Measurements from ENCODE around the gene USP6NL. TPM values are rescaled to one million over a fixed set of nuclear protein-coding genes. Genes with fewer than 3 reads are reported as not detected.

USP6NL gene
- total and polyA plus RNA-seq, 7 donors, result 9.2 to 11.4 (median 10.8) TPM

DNA sequence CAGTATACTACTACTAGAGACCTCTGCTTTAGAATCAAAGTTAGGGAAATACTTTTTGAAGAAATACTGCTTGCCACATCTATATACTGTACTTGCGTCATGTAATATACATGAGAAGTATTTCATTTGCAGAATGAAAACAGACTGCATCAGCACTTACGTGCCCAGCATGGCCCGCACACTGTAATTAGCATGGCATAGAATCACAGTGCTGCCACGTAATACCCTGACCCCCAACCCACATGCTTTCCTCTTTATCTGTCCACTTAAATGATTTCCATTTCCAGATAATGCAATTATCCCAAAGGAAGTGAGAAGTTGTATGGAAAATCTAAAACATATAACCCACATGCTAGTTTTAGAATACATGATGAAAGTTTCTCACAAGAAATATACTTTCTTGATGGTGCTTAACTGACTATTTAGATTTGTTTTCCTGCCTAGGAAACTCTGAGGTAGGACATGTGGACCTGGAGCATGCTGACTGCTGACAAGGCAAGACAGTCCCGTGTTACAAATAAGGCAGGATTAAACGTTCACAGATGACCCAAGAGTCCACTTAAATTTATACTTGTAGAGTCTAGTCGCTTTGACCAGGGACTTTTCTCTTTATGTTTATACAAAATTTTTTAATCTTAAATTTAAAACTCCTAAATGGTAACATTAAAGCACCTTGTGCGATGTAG is 12.6 kb downstream of the USP6NL start:
- Histone ChIP-seq H3K4me1 (peaks cover 0 to 5% (median 0%) of the 10 kb centered on the region in 4 donors), H3K27me3 (no peaks in the 10 kb centered on the region)
- TF ChIP-seq, protein P1, sequence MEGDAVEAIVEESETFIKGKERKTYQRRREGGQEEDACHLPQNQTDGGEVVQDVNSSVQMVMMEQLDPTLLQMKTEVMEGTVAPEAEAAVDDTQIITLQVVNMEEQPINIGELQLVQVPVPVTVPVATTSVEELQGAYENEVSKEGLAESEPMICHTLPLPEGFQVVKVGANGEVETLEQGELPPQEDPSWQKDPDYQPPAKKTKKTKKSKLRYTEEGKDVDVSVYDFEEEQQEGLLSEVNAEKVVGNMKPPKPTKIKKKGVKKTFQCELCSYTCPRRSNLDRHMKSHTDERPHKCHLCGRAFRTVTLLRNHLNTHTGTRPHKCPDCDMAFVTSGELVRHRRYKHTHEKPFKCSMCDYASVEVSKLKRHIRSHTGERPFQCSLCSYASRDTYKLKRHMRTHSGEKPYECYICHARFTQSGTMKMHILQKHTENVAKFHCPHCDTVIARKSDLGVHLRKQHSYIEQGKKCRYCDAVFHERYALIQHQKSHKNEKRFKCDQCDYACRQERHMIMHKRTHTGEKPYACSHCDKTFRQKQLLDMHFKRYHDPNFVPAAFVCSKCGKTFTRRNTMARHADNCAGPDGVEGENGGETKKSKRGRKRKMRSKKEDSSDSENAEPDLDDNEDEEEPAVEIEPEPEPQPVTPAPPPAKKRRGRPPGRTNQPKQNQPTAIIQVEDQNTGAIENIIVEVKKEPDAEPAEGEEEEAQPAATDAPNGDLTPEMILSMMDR (IDR thresholded peaks at IDR 0.05), result no peak
- no peak for TF ChIP-seq POLR2A (IDR thresholded peaks at IDR 0.05)
- no peak for TF ChIP-seq EP300 (IDR thresholded peaks at IDR 0.05)
- TF ChIP-seq POLR2AphosphoS5 (IDR thresholded peaks at IDR 0.05), result no peak

DNA sequence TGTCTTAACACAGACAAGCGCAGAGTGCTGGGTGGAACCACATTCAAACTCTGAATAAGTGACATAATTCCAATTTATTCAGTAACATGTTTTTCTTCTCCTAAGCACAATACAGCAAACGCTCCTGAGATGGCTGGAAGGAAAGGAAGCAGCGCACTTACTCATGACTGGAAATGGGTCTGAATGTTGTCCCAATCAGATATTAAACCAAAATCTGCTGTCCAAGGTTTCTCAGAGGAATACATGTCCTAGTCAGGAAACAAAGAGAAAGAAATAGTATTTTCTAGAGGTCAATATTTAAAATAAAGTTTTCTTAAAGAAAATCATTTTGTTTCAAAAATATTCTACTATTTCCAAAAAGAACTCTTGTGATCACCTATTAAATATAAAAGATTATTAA is 14.0 kb downstream of the USP6NL start:
- 94 to 95% methylated on average over 3 of the region's 3 CpGs for WGBS, 2 donors

More for the DNA sequence above, 12.6 kb downstream of the USP6NL start:
- intact Hi-C loops (cut with DNase I), result loop anchor here (5.0 kb wide), 1 partner anchor 52 kb away; no protein-coding TSS in a partner anchor
- 74 to 82% methylated on average over 8 of the region's 8 CpGs for WGBS, 2 donors
- Histone ChIP-seq H3K27ac (no peak overlapping the region), H3K4me3 (no peak overlapping the region), H3K36me3 (no peaks in the 10 kb centered on the region), H3K9me3 (no peaks in the 10 kb centered on the region)
- no peak for DNase-seq

DNA sequence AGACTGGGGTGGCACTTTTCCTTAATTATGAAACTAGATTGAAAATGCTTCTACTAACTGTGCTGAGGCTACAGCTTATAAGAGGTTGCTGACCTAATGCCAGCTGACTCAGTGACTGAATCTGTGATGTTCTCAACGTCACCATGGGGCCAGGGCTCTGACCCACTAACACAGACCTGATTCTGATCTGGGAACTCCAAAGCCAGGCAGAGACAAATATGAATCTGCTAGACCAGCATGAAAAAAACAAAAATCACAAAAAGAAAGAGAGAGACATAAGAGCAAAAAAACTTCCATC is 16.1 kb downstream of the USP6NL start:
- Histone ChIP-seq H3K4me3 (no peak overlapping the region), H3K27ac (no peak overlapping the region), H3K9me3 (no peaks in the 10 kb centered on the region), H3K36me3 (no peaks in the 10 kb centered on the region), H3K4me1 (peaks cover 0 to 5% (median 0%) of the 10 kb centered on the region in 4 donors), H3K27me3 (no peaks in the 10 kb centered on the region)
- WGBS, 2 donors, result 46 to 70% methylated on average over 1 of the region's 1 CpG
- no peak for DNase-seq
- intact Hi-C loops (cut with DNase I), result loop anchor here (5.0 kb wide), 1 partner anchor 48 kb away; no protein-coding TSS in a partner anchor
- TF ChIP-seq POLR2AphosphoS5 (IDR thresholded peaks at IDR 0.05) (no peak), EP300 (IDR thresholded peaks at IDR 0.05) (no peak), POLR2A (IDR thresholded peaks at IDR 0.05) (no peak)
- TF ChIP-seq, protein P1 (IDR thresholded peaks at IDR 0.05), result no peak

More for the DNA sequence above, 14.0 kb downstream of the USP6NL start:
- no peak for DNase-seq
- Histone ChIP-seq H3K27me3 (no peaks in the 10 kb centered on the region), H3K4me1 (peaks cover 0 to 5% (median 0%) of the 10 kb centered on the region in 4 donors), H3K36me3 (no peaks in the 10 kb centered on the region), H3K9me3 (no peaks in the 10 kb centered on the region), H3K4me3 (no peak overlapping the region), H3K27ac (no peak overlapping the region)
- TF ChIP-seq, protein P1 (IDR thresholded peaks at IDR 0.05), result no peak
- TF ChIP-seq EP300 (IDR thresholded peaks at IDR 0.05), result no peak
- intact Hi-C loops (cut with DNase I), result loop anchor here (5.0 kb wide), 1 partner anchor 50 kb away; no protein-coding TSS in a partner anchor

DNA sequence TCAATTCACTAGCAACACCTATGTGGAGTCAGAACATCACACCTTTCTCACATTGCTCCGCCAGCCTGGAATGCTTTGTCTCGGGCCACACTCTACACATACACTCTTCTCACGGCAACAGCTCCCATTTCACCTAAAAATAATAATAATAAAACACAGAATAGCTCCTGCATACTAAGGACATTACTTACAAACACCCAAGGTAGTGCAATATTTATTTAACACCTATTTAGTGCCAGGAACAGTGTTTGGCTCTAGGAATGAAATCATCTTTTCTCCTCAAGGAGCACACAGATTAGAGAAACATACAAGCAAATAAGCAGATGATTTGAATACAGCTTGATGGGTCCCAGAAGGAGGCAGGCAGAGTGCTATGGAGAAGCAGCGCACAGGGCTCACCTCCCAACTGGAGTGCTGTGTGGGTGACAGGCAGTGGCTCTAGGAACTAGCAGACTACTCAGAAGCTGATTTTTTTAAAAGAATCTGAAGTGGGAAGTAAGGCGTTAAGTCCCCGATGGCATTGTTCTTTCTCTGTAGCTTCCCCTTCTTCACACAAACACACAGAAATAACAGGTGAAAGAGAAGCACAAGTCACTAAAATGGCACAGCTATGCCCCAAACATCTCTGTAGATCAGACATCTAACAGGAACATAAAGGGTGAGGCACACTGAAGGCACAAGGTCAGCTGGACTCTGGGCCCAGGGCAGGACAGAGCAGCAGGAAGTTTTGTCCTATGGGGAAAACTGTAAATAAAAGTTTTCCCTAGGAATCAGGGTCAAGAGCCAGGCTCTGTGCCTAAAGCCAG is 16.7 kb downstream of the USP6NL start:
- Histone ChIP-seq H3K9me3 (no peaks in the 10 kb centered on the region), H3K27me3 (no peaks in the 10 kb centered on the region), H3K4me3 (no peak overlapping the region), H3K4me1 (peaks cover 0 to 5% (median 0%) of the 10 kb centered on the region in 4 donors), H3K27ac (no peak overlapping the region), H3K36me3 (no peaks in the 10 kb centered on the region)
- no peak for DNase-seq
- no peak for TF ChIP-seq EP300 (IDR thresholded peaks at IDR 0.05)
- TF ChIP-seq, protein P1 (IDR thresholded peaks at IDR 0.05), result no peak
- TF ChIP-seq POLR2AphosphoS5 (IDR thresholded peaks at IDR 0.05), result no peak
- no peak for TF ChIP-seq POLR2A (IDR thresholded peaks at IDR 0.05)
- intact Hi-C loops (cut with DNase I), result loop anchor here (5.0 kb wide), 1 partner anchor 47 kb away; no protein-coding TSS in a partner anchor
- 80 to 87% methylated on average over 6 of the region's 6 CpGs for WGBS, 2 donors

All from sigmoid colon (tissue), 7 donors.